ENCODE results near the gene TBCEL.

TBCEL gene

DNA sequence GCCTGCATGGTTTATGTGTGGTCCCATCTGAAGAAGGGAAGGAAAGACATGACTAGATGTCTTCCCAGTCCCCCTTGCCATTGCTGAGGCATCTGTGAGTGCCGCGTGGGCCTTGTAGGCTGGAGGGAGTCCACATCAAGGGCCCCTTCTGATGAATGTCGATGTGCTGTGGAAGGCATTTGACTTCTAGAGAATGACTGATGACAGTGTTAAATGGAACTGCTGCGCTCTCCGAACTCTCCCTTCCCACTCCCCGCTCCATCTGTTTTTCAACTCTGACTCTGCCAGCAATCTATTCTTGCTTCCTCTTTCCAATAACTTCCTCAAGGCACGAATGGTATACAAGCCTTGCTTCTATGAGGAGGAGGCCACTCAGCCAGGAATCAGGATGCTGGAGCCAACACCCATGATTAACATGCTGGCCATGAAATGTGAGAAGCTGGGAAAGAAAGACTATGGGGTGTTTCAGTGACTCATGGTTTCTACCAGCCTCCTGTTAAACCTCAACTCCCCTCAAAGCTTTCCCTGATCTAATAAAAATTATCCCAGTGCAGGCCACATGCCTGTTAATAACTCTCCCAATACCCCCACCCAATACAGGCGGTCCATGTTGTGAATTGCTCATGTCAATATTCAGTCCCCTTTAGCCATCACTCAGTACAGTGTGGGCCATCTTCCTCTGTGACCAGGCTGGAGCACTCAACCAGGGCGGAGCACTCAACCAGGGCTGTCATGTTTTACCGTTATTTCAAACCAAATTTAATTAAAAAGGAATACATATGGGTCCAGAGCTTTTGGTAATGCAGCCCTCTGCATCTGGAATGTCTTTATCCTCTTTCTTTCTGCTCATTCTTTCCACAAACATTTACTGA, 46.4 kb upstream of the TBCEL start:
- H3K9me3 ChIP-seq (ENCODE audit: control insufficient read depth, low read length), result no peaks in the 10 kb centered on the region
- no peak overlapping the region for H4K91ac ChIP-seq (ENCODE audit: low read length)
- H3K18ac ChIP-seq (ENCODE audit: low read depth in 1 of 2, low read length in 2 of 2), result no peak overlapping the region
- H3K9ac ChIP-seq (ENCODE audit: low read length), result no peak overlapping the region
- no peak overlapping the region for H2AK5ac ChIP-seq (ENCODE audit: low read length, severe bottlenecking)
- H3K27me3 ChIP-seq (ENCODE audit: control insufficient read depth in 1 of 2, insufficient read depth in 1 of 2, low read length in 2 of 2), result peaks cover 10 to 54% of the 10 kb centered on the region in 2 experiments
- no peak overlapping the region for H2BK120ac ChIP-seq (ENCODE audit: low read depth, low read length)
- no peak overlapping the region for H3K14ac ChIP-seq (ENCODE audit: low read length in 2 of 2)
- H3K23ac ChIP-seq (ENCODE audit: low read length in 2 of 2), result no peak overlapping the region
- no peak overlapping the region for H2AFZ ChIP-seq (ENCODE audit: low read depth, low read length)
- no peak for DNase-seq
- WGBS, result 86% methylated on average over 10 of the region's 10 CpGs
- H2BK5ac ChIP-seq (ENCODE audit: low read depth, low read length, poor library complexity, severe bottlenecking), result no peak overlapping the region
- H2BK15ac ChIP-seq (ENCODE audit: low read depth, poor library complexity, severe bottlenecking), result no peak overlapping the region
- H3K79me1 ChIP-seq (replicated peaks; ENCODE audit: low read length, poor library complexity, severe bottlenecking), result no peaks in the 10 kb centered on the region
- no peak overlapping the region for H3K4me2 ChIP-seq (ENCODE audit: low read length, poor library complexity, severe bottlenecking)
- H3K27ac ChIP-seq (ENCODE audit: low read length, poor library complexity, severe bottlenecking), result no peak overlapping the region
- no peak overlapping the region for H3K4me3 ChIP-seq (ENCODE audit: insufficient read depth in 1 of 2, low read depth in 1 of 2, low read length in 2 of 2)
- no peak overlapping the region for H3K4ac ChIP-seq (ENCODE audit: low read depth in 1 of 2, low read length in 2 of 2)
- H3K36me3 ChIP-seq (ENCODE audit: control insufficient read depth in 1 of 2, insufficient read depth in 2 of 2, low read depth in 1 of 2, low read length in 2 of 2), result no peaks in the 10 kb centered on the region
- no peak overlapping the region for H4K8ac ChIP-seq (ENCODE audit: low read length)
- H2BK12ac ChIP-seq (ENCODE audit: low read length in 2 of 2), result no peak overlapping the region
- H3K4me1 ChIP-seq (ENCODE audit: control insufficient read depth, insufficient read depth, low read depth, low read length), result no peaks in the 10 kb centered on the region

- 81% methylated on average over 2 of the region's 3 CpGs for WGBS
- H3K79me1 ChIP-seq (replicated peaks; ENCODE audit: low read length, poor library complexity, severe bottlenecking), result no peaks in the 10 kb centered on the region
Measured at GRCh38 chr11:120978701-120979100, 45.2 kb upstream of the TBCEL start.

GRCh38 chr11:120985718-120986569, 38.0 kb upstream of the TBCEL start:
- Histone ChIP-seq H3K4me1 (ENCODE audit: control insufficient read depth, insufficient read depth, low read depth, low read length) (peaks cover 7% of the 10 kb centered on the region), H2BK12ac (ENCODE audit: low read length in 2 of 2) (peak overlapping the region in 1 of 2 experiments; percentile 48), H3K18ac (ENCODE audit: low read depth in 1 of 2, low read length in 2 of 2) (peak overlapping the region in 1 of 2 experiments; percentile 41), H3K9me3 (ENCODE audit: control insufficient read depth, low read length) (no peaks in the 10 kb centered on the region), H3K4me3 (ENCODE audit: insufficient read depth in 1 of 2, low read depth in 1 of 2, low read length in 2 of 2) (peak overlapping the region; percentile 60 to 71), H3K27ac (ENCODE audit: low read length, poor library complexity, severe bottlenecking) (no peak overlapping the region), H3K23ac (ENCODE audit: low read length in 2 of 2) (peak overlapping the region in 1 of 2 experiments; percentile 80), H2AFZ (ENCODE audit: low read depth, low read length) (no peak overlapping the region), H2AK5ac (ENCODE audit: low read length, severe bottlenecking) (no peak overlapping the region), H3K36me3 (ENCODE audit: control insufficient read depth in 1 of 2, insufficient read depth in 2 of 2, low read depth in 1 of 2, low read length in 2 of 2) (no peaks in the 10 kb centered on the region), H3K79me1 (replicated peaks; ENCODE audit: low read length, poor library complexity, severe bottlenecking) (no peaks in the 10 kb centered on the region), H2BK5ac (ENCODE audit: low read depth, low read length, poor library complexity, severe bottlenecking) (no peak overlapping the region), H3K4me2 (ENCODE audit: low read length, poor library complexity, severe bottlenecking) (peak overlapping the region; percentile 95), H3K27me3 (ENCODE audit: control insufficient read depth in 1 of 2, insufficient read depth in 1 of 2, low read length in 2 of 2) (peaks cover 42 to 51% of the 10 kb centered on the region in 2 experiments), H2BK15ac (ENCODE audit: low read depth, poor library complexity, severe bottlenecking) (no peak overlapping the region), H3K4ac (ENCODE audit: low read depth in 1 of 2, low read length in 2 of 2) (no peak overlapping the region), H4K8ac (ENCODE audit: low read length) (peak overlapping the region; percentile 8), H3K14ac (ENCODE audit: low read length in 2 of 2) (peak overlapping the region in 1 of 2 experiments; percentile 57), H2BK120ac (ENCODE audit: low read depth, low read length) (no peak overlapping the region), H4K91ac (ENCODE audit: low read length) (no peak overlapping the region), H3K9ac (ENCODE audit: low read length) (peak overlapping the region; percentile 73)
- 3% methylated on average over 62 of the region's 72 CpGs for WGBS
- peak; percentile 76 for DNase-seq

More at GRCh38 chr11:120978701-120979100, 45.2 kb upstream of the TBCEL start:
- Histone ChIP-seq H2AFZ (ENCODE audit: low read depth, low read length) (no peak overlapping the region), H2AK5ac (ENCODE audit: low read length, severe bottlenecking) (no peak overlapping the region), H4K8ac (ENCODE audit: low read length) (no peak overlapping the region), H3K9me3 (ENCODE audit: control insufficient read depth, low read length) (no peaks in the 10 kb centered on the region), H3K14ac (ENCODE audit: low read length in 2 of 2) (no peak overlapping the region), H3K27ac (ENCODE audit: low read length, poor library complexity, severe bottlenecking) (no peak overlapping the region), H3K4ac (ENCODE audit: low read depth in 1 of 2, low read length in 2 of 2) (no peak overlapping the region), H4K91ac (ENCODE audit: low read length) (no peak overlapping the region), H2BK120ac (ENCODE audit: low read depth, low read length) (no peak overlapping the region), H3K36me3 (ENCODE audit: control insufficient read depth in 1 of 2, insufficient read depth in 2 of 2, low read depth in 1 of 2, low read length in 2 of 2) (no peaks in the 10 kb centered on the region), H3K4me1 (ENCODE audit: control insufficient read depth, insufficient read depth, low read depth, low read length) (no peaks in the 10 kb centered on the region), H3K4me2 (ENCODE audit: low read length, poor library complexity, severe bottlenecking) (no peak overlapping the region), H3K18ac (ENCODE audit: low read depth in 1 of 2, low read length in 2 of 2) (no peak overlapping the region), H2BK12ac (ENCODE audit: low read length in 2 of 2) (no peak overlapping the region), H2BK5ac (ENCODE audit: low read depth, low read length, poor library complexity, severe bottlenecking) (no peak overlapping the region), H3K4me3 (ENCODE audit: insufficient read depth in 1 of 2, low read depth in 1 of 2, low read length in 2 of 2) (no peak overlapping the region), H3K9ac (ENCODE audit: low read length) (no peak overlapping the region), H3K23ac (ENCODE audit: low read length in 2 of 2) (no peak overlapping the region), H2BK15ac (ENCODE audit: low read depth, poor library complexity, severe bottlenecking) (no peak overlapping the region), H3K27me3 (ENCODE audit: control insufficient read depth in 1 of 2, insufficient read depth in 1 of 2, low read length in 2 of 2) (peaks cover 18 to 53% of the 10 kb centered on the region in 2 experiments)
- no peak for DNase-seq

GRCh38 chr11:120988603-120989002, 35.3 kb upstream of the TBCEL start:
- Histone ChIP-seq H2AK5ac (ENCODE audit: low read length, severe bottlenecking) (no peak overlapping the region), H3K18ac (ENCODE audit: low read depth in 1 of 2, low read length in 2 of 2) (no peak overlapping the region), H3K79me1 (replicated peaks; ENCODE audit: low read length, poor library complexity, severe bottlenecking) (no peaks in the 10 kb centered on the region), H2BK12ac (ENCODE audit: low read length in 2 of 2) (no peak overlapping the region), H2BK15ac (ENCODE audit: low read depth, poor library complexity, severe bottlenecking) (no peak overlapping the region), H3K4me2 (ENCODE audit: low read length, poor library complexity, severe bottlenecking) (no peak overlapping the region), H3K27ac (ENCODE audit: low read length, poor library complexity, severe bottlenecking) (no peak overlapping the region), H4K91ac (ENCODE audit: low read length) (no peak overlapping the region), H2BK5ac (ENCODE audit: low read depth, low read length, poor library complexity, severe bottlenecking) (no peak overlapping the region), H2AFZ (ENCODE audit: low read depth, low read length) (no peak overlapping the region), H3K4me3 (ENCODE audit: insufficient read depth in 1 of 2, low read depth in 1 of 2, low read length in 2 of 2) (no peak overlapping the region), H3K4me1 (ENCODE audit: control insufficient read depth, insufficient read depth, low read depth, low read length) (peaks cover 7% of the 10 kb centered on the region), H3K4ac (ENCODE audit: low read depth in 1 of 2, low read length in 2 of 2) (no peak overlapping the region), H3K9me3 (ENCODE audit: control insufficient read depth, low read length) (no peaks in the 10 kb centered on the region), H3K23ac (ENCODE audit: low read length in 2 of 2) (no peak overlapping the region), H3K36me3 (ENCODE audit: control insufficient read depth in 1 of 2, insufficient read depth in 2 of 2, low read depth in 1 of 2, low read length in 2 of 2) (no peaks in the 10 kb centered on the region), H2BK120ac (ENCODE audit: low read depth, low read length) (no peak overlapping the region), H4K8ac (ENCODE audit: low read length) (no peak overlapping the region), H3K14ac (ENCODE audit: low read length in 2 of 2) (no peak overlapping the region), H3K27me3 (ENCODE audit: control insufficient read depth in 1 of 2, insufficient read depth in 1 of 2, low read length in 2 of 2) (peaks cover 48 to 56% of the 10 kb centered on the region in 2 experiments), H3K9ac (ENCODE audit: low read length) (no peak overlapping the region)
- 70% methylated on average over 1 of the region's 1 CpG for WGBS
- peak; percentile 12 for DNase-seq
